DMS153 treated with DMSO at 0.1 percent for 48 hours (cell line): Measurements from ENCODE around the gene MTIF2.
"Not testable (repeated sequence)": the region's sequence is repeated elsewhere in the genome, so short reads cannot be mapped to it uniquely, and the experiment has no call there.

Source experiments
- DNase-seq: peaks from one replicate; lab custom pipeline; 2025; ENCODE audit not compliant: unreplicated experiment; lab: John Stamatoyannopoulos, UW

The MTIF2 gene, protein sequence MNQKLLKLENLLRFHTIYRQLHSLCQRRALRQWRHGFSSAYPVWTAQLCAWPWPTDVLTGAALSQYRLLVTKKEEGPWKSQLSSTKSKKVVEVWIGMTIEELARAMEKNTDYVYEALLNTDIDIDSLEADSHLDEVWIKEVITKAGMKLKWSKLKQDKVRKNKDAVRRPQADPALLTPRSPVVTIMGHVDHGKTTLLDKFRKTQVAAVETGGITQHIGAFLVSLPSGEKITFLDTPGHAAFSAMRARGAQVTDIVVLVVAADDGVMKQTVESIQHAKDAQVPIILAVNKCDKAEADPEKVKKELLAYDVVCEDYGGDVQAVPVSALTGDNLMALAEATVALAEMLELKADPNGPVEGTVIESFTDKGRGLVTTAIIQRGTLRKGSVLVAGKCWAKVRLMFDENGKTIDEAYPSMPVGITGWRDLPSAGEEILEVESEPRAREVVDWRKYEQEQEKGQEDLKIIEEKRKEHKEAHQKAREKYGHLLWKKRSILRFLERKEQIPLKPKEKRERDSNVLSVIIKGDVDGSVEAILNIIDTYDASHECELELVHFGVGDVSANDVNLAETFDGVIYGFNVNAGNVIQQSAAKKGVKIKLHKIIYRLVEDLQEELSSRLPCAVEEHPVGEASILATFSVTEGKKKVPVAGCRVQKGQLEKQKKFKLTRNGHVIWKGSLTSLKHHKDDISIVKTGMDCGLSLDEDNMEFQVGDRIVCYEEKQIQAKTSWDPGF

DNA sequence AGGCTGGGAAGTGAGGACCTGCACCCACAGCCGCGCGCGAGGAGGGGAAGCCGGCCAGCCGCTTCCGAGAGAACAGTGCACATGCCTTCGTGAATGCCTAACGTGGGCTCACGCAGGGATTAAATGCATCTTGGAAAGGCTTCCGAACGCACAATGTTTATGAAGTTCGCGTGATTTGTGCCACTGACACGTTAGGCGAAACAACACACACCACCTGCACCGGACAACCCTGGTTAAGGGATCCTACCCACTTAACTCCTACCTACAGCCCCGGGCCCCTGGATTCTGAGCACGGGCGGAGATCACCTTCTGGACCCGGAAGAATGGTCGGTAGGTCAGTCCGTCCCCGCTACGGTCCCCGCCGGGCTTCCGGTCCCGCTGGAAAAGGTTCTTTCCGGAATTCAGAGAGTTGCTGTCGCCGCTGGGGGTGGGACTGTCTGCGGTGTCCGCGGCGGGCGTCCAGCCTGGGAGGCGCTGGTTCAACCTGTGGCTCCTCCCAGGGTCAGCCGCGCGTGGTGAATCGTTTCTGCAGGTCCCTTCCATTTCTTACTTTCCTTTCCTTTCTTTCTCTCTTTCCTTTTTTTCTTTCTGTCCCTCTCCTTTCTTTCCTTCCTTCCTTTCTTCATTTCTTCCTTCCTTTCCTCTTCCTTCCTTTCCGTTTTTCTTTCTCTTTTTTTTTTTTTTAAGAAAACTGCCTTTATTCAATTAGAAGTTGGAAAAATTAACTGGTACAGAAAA, at the start of gene MTIF2:
MTIF2 (minus strand) TSS at position 325 of the 738 bp plus-strand sequence. CDS start 5,373 bp downstream, outside the sequence.
- DNase-seq = peak; percentile 91

GRCh38 chr2:55314985-55315384, 46.0 kb upstream of the MTIF2 start:
- DNase-seq = no peak

- no peak for DNase-seq
Observed at GRCh38 chr2:55311444-55311870, 42.4 kb upstream of the MTIF2 start.

- no peak for DNase-seq
Observed at GRCh38 chr2:55309446-55309845, 40.4 kb upstream of the MTIF2 start.

- DNase-seq = no peak
Observed at GRCh38 chr2:55302241-55302640, 33.2 kb upstream of the MTIF2 start.

- DNase-seq = no peak
Observed at GRCh38 chr2:55301277-55301676, 32.2 kb upstream of the MTIF2 start.

GRCh38 chr2:55296393-55296792, 27.4 kb upstream of the MTIF2 start:
- DNase-seq = no peak

GRCh38 chr2:55283083-55283482, 14.1 kb upstream of the MTIF2 start:
- DNase-seq = no peak

DNA sequence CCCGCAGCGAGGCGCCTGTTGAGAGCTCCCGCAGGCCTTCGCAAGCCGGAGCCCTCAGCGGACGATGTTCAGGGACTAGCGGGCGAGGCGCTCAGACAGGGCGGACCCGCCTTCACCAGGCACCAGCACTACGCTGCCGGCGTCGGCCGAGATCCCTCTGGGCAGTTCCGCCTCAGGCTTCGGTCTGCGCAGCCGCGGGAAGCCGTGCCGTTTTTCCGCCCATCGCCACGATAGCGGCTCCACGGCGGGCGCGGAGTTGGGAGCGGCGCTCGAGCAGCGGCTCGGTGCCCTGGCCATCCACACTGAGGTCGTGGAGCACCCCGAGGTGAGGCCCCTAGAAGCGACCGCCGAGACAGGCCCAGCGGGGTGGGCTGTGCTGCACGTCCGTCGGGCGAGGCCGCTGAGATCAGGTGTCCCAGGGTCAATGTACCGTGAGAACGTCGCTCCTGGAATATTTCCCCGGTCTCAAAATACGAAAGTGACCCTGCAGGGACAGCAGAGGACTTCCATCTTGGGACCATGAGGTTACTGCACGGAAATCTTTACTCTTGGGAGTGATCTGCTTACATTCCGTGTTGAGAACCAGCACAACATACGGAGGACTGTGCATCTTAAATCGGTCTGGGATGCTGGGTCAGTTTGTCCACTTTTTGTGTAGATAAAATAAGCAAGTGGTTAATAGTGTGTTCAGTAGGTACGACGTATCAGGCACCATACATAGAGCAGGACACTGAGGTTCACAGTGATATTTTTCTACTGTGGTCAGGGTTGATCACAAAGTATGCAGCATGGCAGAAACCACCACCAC, 13.3 kb upstream of the MTIF2 start:
- peak; percentile 80 for DNase-seq

DNA sequence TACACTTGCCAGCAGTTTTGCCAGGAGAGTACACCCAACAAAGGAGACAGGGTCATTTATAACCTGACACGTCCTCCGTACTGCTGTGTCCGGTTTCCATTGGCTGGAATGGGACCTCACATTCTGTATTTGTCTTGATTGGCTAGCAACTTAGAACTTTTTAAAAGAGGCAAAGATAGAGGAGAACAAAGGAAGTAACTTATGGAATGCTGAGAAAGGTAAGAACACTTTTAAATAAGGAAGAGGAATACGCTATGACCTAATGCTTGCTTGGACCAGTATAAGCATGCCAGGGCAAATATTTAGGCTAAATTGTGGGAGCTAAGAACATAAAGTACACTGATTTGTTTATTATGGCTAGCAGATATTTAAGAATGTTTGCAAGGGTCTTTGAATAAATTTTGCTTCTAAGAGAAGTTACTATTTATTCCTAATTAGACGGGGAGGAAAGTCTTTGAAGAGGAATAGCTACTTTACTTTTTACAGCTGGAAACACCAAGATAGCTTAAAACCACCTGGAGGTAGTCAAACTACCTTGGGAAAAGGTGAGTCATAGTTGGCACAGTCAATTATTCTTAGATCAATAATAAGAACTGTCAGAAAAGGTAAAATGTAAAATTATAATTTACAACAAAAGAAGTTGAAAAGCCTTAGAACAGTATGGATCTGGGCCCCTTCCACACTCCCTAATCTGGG, 12.0 kb upstream of the MTIF2 start:
- DNase-seq = not testable (repeated sequence)

- DNase-seq = not testable (repeated sequence)
Observed at GRCh38 chr2:55279859-55280424, 10.9 kb upstream of the MTIF2 start.

DNA sequence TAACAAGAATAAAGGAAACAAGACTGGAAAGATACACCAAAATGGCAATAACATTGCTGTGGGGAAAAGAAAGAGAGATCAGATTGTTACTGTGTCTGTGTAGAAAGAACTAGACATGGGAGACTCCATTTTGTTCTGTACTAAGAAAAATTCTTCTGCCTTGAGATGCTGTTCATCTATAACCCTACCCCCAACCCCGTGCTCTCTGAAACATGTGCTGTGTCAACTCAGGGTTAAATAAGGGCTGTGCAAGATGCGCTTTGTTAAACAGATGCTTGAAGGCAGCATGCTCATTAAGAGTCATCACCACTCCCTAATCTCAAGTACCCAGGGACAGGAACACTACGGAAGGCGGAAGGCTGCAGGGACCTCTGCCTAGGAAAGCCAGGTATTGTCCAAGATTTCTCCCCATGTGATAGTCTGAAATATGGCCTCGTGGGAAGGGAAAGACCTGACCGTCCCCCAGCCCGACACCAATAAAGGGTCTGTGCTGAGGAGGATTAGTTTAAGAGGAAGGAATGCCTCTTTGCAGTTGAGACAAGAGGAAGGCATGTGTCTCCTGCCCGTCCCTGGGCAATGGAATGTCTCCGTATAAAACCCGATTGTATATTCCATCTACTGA, 10.3 kb upstream of the MTIF2 start:
- DNase-seq = not testable (repeated sequence)

- no peak for DNase-seq
Observed at GRCh38 chr2:55277310-55277709, 8.3 kb upstream of the MTIF2 start.

DNA sequence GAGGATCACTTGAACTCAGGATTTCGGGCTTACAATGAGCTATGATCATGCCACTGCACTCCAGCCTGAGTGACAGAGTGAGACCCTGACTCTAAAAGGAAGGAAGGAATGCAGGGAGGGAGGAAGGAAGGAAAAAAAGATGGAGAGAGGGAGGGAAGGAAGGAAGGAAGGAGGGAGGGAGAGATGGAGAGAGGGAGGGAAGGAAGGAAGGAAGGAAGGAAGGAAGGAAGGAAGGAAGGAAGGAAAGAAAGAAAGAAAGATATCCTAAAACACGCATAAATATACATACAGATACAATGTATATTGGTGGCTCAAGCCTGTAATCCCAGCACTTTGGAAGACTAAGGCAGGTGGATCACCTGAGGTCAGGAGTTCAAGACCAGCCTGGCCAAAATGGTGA, 5.3 kb upstream of the MTIF2 start:
- not testable (repeated sequence) for DNase-seq

DNA sequence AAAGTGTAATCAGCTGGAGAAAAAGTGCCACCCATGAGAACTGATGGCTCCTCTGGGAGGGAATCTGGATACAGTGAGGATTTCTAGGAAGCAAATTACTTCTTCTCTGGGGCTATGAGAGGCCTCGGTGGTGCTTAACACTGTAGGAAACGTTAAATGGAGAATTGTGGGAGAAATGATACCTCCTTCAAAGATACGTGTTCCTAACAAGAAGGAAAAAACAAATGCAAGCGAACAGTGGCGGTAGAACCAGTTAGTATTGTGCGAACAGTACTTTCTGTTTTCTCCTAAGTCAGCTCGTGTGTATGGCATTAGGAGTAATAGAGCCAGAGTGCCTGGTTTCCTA, 587 bp upstream of the MTIF2 start:
- DNase-seq = no peak

- DNase-seq = no peak
Observed at GRCh38 chr2:55268288-55268906, 634 bp downstream of the MTIF2 start.

GRCh38 chr2:55259586-55259985, 9.4 kb downstream of the MTIF2 start:
- not testable (repeated sequence) for DNase-seq

- DNase-seq = no peak
Observed at GRCh38 chr2:55252832-55253231, 16.2 kb downstream of the MTIF2 start.

GRCh38 chr2:55247025-55247424, 22.0 kb downstream of the MTIF2 start:
- no peak for DNase-seq
